ENCODE measurements around the gene PRRG2.
"Not testable (repeated sequence)": the region's sequence is repeated elsewhere in the genome, so short reads cannot be mapped to it uniquely, and the experiment has no call there.

The PRRG2 gene

DNA sequence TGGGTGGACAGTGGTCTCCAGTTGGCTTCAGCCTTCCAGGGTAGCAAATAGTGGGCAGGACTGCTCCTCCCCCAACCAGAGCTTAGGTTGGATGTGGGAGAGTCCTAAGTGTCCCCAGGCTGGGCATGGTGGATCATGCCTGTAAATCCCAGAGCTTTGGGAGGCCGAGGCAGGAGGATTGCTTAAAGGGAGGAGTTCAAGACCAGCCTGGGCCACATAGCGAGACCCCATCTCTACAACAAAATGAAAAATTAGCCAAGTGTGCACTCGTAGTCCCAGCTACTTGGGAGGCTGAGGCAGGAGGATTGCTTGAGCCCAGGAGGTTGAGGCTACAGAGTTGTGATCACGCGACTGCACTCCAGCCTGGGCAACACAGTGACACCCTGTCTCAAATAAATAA is 51.5 kb downstream of the PRRG2 start:
- H3K27ac ChIP-seq (ENCODE audit: low read depth, low read length), result no peak overlapping the region
- H3K9me2 ChIP-seq (replicated peaks; ENCODE audit: control insufficient read depth, low read length), result no peaks in the 10 kb centered on the region
- peaks cover 1% of the 10 kb centered on the region for H3K4me1 ChIP-seq (ENCODE audit: control insufficient read depth, low read length)
- no peaks in the 10 kb centered on the region; the same call in 1 of the 2 replicates for H3K36me3 ChIP-seq (ENCODE audit: control insufficient read depth, low read length)
- H3K79me2 ChIP-seq (ENCODE audit: control insufficient read depth, low read length), result no peaks in the 10 kb centered on the region
- H3K27me3 ChIP-seq (ENCODE audit: control insufficient read depth, low read length), result peaks cover 6% of the 10 kb centered on the region; the same call in 1 of the 2 replicates
- H4K20me1 ChIP-seq (ENCODE audit: control insufficient read depth, insufficient read depth, low read depth, low read length), result no peaks in the 10 kb centered on the region
- H3K4me3 ChIP-seq (ENCODE audit: low read length), result no peak overlapping the region
- no peaks in the 10 kb centered on the region for H3F3A ChIP-seq (ENCODE audit: control insufficient read depth, insufficient read depth)
- no peak overlapping the region for H3K4me2 ChIP-seq (ENCODE audit: low read length)
- TF ChIP-seq, protein P1, sequence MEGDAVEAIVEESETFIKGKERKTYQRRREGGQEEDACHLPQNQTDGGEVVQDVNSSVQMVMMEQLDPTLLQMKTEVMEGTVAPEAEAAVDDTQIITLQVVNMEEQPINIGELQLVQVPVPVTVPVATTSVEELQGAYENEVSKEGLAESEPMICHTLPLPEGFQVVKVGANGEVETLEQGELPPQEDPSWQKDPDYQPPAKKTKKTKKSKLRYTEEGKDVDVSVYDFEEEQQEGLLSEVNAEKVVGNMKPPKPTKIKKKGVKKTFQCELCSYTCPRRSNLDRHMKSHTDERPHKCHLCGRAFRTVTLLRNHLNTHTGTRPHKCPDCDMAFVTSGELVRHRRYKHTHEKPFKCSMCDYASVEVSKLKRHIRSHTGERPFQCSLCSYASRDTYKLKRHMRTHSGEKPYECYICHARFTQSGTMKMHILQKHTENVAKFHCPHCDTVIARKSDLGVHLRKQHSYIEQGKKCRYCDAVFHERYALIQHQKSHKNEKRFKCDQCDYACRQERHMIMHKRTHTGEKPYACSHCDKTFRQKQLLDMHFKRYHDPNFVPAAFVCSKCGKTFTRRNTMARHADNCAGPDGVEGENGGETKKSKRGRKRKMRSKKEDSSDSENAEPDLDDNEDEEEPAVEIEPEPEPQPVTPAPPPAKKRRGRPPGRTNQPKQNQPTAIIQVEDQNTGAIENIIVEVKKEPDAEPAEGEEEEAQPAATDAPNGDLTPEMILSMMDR (IDR thresholded peaks at IDR 0.05; ENCODE audit: low read depth, low read length, poor library complexity, severe bottlenecking), result no peak
- no peak for TF ChIP-seq EZH2phosphoT487 (IDR thresholded peaks at IDR 0.05; ENCODE audit: borderline replicate concordance, low read length)
- no peaks in the 10 kb centered on the region for H3K9me3 ChIP-seq (ENCODE audit: control insufficient read depth, insufficient read depth, low read length)

DNA sequence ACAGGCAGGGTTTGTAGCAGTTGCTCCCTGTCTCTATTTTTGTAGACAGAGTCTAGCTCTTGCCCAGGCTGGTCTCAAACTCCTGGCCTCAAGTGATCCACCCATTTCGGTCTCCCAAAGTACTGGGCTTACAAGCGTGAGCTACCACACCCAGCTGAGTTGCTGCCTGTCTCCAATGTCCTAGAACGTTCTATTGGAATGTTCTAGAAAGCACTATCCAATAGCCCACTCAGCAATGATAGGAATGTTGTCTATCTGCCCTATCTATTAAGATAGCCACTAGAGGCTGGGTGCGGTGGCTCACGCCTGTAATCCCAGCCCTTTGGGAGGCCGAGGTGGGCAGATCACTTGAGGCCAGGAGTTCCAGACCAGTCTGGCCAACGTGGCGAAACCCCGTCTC is 52.2 kb downstream of the PRRG2 start:
- H3K4me2 ChIP-seq (ENCODE audit: low read length); H3K36me3 ChIP-seq (ENCODE audit: control insufficient read depth, low read length); H3K27ac ChIP-seq (ENCODE audit: low read depth, low read length); H4K20me1 ChIP-seq (ENCODE audit: control insufficient read depth, insufficient read depth, low read depth, low read length); H3F3A ChIP-seq (ENCODE audit: control insufficient read depth, insufficient read depth); H3K9me2 ChIP-seq (replicated peaks; ENCODE audit: control insufficient read depth, low read length); H3K79me2 ChIP-seq (ENCODE audit: control insufficient read depth, low read length); H3K4me1 ChIP-seq (ENCODE audit: control insufficient read depth, low read length); H3K9me3 ChIP-seq (ENCODE audit: control insufficient read depth, insufficient read depth, low read length); H3K4me3 ChIP-seq (ENCODE audit: low read length): not testable (repeated sequence)
- H3K27me3 ChIP-seq (ENCODE audit: control insufficient read depth, low read length), result peaks cover 12% of the 10 kb centered on the region

DNA sequence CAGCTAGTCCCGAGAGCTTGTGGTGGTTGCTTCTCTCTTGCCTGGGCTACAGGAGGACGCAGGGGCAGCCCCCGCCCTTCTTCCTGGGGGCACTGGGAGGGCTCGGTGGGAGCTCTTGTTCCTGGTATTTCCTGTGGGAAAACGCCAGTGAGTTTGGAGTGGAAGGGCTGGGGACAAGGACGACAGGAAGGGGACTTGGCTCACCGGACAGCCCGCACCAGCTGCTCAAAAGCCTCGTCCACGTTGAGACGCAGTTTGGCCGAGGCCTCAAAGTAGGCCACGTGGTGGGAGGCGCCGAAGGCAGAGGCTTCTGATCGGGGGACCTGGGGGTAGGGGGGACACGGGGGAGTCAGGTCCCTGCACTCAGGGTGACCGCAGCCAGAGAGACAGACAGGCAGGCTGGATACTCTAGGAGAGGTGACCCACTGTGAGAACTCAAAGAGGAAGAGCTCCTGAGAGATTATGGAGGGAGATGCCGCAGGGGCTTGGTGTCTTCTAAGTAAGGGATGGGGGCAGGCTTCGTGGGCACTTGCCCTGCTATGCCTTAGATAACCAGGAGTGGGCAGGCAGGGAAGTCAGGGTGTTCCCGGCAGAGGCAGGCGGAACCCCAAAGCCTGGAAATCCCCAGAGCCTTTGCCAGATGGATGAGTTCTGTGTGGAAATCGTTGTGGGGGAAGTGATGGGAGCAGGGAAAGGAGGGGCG is 54.6 kb downstream of the PRRG2 start:
- Histone ChIP-seq H3K4me1 (ENCODE audit: control insufficient read depth, low read length) (peaks cover 19% of the 10 kb centered on the region), H3K79me2 (ENCODE audit: control insufficient read depth, low read length) (peaks cover under 1% of the 10 kb centered on the region)
- TF ChIP-seq, protein P1 (IDR thresholded peaks at IDR 0.05; ENCODE audit: low read depth, low read length, poor library complexity, severe bottlenecking), result no peak
- no peak for TF ChIP-seq EZH2phosphoT487 (IDR thresholded peaks at IDR 0.05; ENCODE audit: borderline replicate concordance, low read length)

DNA sequence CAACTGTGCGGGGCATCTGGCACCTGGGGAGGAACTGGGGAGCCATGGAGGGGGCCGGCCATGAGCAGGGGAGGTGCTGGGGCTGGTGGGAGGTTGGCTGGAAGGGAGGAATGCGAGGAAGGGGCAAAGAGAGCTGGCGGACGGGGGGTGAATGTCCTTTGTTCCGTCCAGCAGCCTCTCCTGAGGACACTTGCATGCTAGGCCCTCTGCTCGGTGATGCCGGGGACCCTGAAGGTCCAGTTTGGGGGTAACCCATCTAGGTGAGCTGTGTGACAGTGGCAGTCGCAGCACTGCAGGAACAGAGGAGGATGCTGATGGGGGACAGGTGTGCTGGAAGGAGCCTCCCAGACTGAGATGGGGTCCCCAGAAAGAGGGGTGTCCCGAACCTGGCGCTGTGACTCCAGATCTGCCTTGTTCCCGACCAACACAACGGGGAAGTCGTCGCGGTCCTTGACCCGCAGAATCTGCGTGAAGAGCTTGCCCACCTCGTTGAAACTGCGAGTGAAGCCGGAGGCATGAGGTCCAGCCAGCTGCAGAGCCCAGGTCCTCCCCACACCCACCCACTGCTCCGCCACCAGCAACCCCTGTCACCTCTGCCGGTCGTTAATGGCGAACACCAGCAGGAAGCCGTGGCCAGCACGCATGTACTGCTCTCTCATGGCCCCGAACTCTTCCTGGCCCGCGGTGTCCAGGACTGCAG is 55.3 kb downstream of the PRRG2 start:
- no peak overlapping the region for H3K27ac ChIP-seq (ENCODE audit: low read depth, low read length)

More for the DNA sequence above, 54.6 kb downstream of the PRRG2 start:
- Histone ChIP-seq H3K9me2 (replicated peaks; ENCODE audit: control insufficient read depth, low read length) (no peaks in the 10 kb centered on the region), H3K36me3 (ENCODE audit: control insufficient read depth, low read length) (peaks cover under 1% of the 10 kb centered on the region; the same call in 1 of the 2 replicates), H3K27ac (ENCODE audit: low read depth, low read length) (no peak overlapping the region), H3K27me3 (ENCODE audit: control insufficient read depth, low read length) (peaks cover 19% of the 10 kb centered on the region), H3K4me3 (ENCODE audit: low read length) (no peak overlapping the region), H3K4me2 (ENCODE audit: low read length) (no peak overlapping the region), H3F3A (ENCODE audit: control insufficient read depth, insufficient read depth) (peaks cover under 1% of the 10 kb centered on the region), H4K20me1 (ENCODE audit: control insufficient read depth, insufficient read depth, low read depth, low read length) (no peaks in the 10 kb centered on the region), H3K9me3 (ENCODE audit: control insufficient read depth, insufficient read depth, low read length) (no peaks in the 10 kb centered on the region)

More for the DNA sequence above, 55.3 kb downstream of the PRRG2 start:
- Histone ChIP-seq H3K4me2 (ENCODE audit: low read length) (no peak overlapping the region), H3K4me1 (ENCODE audit: control insufficient read depth, low read length) (peaks cover 19% of the 10 kb centered on the region), H3F3A (ENCODE audit: control insufficient read depth, insufficient read depth) (peaks cover 6% of the 10 kb centered on the region), H4K20me1 (ENCODE audit: control insufficient read depth, insufficient read depth, low read depth, low read length) (no peaks in the 10 kb centered on the region), H3K27me3 (ENCODE audit: control insufficient read depth, low read length) (peaks cover 19% of the 10 kb centered on the region), H3K36me3 (ENCODE audit: control insufficient read depth, low read length) (peaks cover 5% of the 10 kb centered on the region; the same call in 1 of the 2 replicates), H3K9me2 (replicated peaks; ENCODE audit: control insufficient read depth, low read length) (no peaks in the 10 kb centered on the region), H3K4me3 (ENCODE audit: low read length) (no peak overlapping the region), H3K79me2 (ENCODE audit: control insufficient read depth, low read length) (peaks cover 7% of the 10 kb centered on the region), H3K9me3 (ENCODE audit: control insufficient read depth, insufficient read depth, low read length) (no peaks in the 10 kb centered on the region)
- TF ChIP-seq EZH2phosphoT487 (IDR thresholded peaks at IDR 0.05; ENCODE audit: borderline replicate concordance, low read length), result no peak
- TF ChIP-seq, protein P1 (IDR thresholded peaks at IDR 0.05; ENCODE audit: low read depth, low read length, poor library complexity, severe bottlenecking), result no peak

All from DOHH2 (cell line).